Glomerular visceral epithelial cell (primary cell): ENCODE measurements around the gene MAGI1.
"Not testable (repeated sequence)": the region's sequence is repeated elsewhere in the genome, so short reads cannot be mapped to it uniquely, and the experiment has no call there.

ENCODE experiments used
- DNase-seq: peaks from one replicate; pipeline ENCODE4 v3.0.0-alpha.2; 2016; ENCODE audit errors: extremely low spot score

Gene MAGI1

DNA sequence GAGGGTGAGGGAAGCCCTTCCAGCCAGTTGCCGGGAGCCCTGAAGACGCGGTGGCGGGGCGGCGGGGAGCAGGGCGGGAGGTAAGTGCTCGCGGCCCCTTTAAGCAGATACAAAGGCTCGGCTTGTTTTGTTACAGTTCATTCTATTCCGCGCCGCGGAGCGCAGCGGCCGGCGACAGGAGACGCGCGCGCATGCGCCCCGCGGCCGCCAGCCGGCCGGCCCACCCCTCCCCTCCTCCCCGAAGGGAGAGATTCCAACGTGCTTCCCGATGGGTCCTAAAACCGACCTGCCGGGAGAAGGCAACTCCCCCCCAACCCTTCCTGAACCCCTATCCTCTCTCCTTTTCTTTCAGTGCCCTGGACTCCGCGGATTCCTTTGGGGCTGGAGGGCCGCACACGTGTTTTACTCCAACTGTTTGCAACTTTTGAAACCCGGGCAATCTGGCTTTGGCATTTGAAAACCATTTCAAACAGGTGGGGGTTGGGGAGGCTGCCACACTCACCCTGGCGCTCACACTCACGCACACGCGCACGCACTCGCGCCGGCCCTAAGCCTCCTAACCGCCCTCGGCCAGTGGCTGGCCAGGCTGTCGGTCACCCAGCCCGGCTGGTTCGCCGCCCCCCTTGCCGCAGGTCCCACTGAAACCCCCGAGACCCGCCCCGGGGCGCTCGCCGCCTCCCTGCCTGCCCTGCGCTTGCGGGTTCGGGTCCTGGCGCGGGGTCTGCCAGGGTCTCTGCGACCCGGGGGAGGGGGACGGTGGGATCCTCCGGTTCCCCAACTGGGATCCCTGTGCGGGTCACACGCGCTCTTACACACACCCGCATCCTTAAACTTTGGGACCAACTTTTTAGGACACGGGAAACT lies at the start of gene MAGI1:
Gene MAGI1, minus strand, starts transcription at position 193 of the 864 bp plus-strand sequence. CDS start 610 bp downstream, outside the sequence.
- peak; percentile 95 for DNase-seq

- DNase-seq: no peak
These were observed 45.1 kb upstream of the MAGI1 start for GRCh38 chr3:66083784-66084213.

GRCh38 chr3:66083096-66083678 lies 44.5 kb upstream of the MAGI1 start:
- no peak for DNase-seq

GRCh38 chr3:66082679-66083078 lies 44.0 kb upstream of the MAGI1 start:
- DNase-seq: no peak

DNA sequence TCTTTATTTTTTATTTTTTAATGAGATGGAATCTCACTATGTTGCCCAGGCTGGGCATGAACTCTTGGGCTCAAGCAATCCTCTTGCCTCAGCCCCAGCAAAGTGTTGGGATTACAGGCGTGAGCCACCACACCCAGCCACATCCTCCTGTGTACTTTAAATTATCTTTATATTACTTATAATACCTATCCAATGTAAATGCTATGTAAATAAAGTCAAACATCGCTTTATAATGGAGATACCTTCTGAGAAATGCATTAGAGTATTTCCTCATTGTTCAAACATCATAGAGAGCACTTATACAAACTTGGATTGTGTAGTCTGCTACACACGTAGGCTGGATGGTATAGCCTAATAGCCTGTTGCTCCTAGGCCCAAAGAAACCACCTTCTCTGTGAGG lies 41.4 kb upstream of the MAGI1 start:
- no peak for DNase-seq

DNA sequence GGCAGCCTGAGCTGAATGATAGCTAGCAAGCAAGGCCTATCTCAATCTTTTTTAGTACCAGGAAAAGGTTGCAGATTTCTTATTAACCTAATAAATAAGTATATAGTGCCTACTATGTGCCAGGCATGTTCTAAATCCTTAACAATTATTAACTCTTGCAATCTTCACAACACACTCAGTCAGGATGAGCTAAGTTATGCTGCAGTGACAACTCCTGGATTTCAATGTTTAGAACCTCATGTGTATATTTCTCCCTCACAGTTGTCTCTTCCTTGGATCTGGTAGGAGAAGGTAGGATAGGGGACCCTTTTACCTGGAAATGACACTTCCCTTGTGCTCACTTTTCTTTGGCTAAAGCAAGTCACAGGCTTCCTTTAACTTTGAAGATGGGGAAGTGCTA lies 39.3 kb upstream of the MAGI1 start:
- no peak for DNase-seq

- DNase-seq: no peak
These were observed 38.2 kb upstream of the MAGI1 start for GRCh38 chr3:66076861-66077470.

GRCh38 chr3:66075281-66075680 lies 36.6 kb upstream of the MAGI1 start:
- no peak for DNase-seq

GRCh38 chr3:66073464-66074141 lies 34.9 kb upstream of the MAGI1 start:
- DNase-seq: no peak

GRCh38 chr3:66068255-66068654 lies 29.5 kb upstream of the MAGI1 start:
- no peak for DNase-seq

DNA sequence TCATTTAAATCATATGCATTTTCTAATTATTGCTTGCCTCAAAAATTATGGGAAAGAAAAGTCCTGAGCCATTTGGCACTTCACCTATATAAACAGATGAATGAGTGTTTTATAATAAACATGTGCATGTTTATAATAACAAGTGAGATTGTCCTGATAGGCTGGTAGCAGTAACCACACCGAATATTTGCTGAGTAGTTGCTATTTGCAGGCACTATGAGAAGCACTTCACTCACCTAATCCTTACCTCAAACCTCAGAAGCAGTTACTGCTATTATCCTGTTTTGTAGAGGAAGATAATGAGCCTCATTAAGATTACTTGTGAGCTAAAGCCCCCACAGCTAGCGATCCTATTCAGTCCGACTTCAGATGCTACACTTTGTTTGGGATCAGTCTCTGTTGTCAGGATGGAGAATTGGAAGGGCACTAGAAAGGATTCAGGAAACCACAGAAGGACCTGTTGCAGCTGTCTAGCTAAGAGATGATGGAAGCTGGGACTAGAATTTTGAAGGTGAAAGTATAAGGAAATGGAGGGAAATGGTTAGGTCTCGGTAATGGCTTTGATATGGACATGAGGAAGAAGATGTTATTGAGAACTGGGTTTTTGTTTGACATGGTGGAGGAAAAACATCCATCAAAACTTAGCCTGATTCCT lies 28.4 kb upstream of the MAGI1 start:
- DNase-seq: no peak

- no peak for DNase-seq
These were observed 16.6 kb upstream of the MAGI1 start for GRCh38 chr3:66055289-66055688.

DNA sequence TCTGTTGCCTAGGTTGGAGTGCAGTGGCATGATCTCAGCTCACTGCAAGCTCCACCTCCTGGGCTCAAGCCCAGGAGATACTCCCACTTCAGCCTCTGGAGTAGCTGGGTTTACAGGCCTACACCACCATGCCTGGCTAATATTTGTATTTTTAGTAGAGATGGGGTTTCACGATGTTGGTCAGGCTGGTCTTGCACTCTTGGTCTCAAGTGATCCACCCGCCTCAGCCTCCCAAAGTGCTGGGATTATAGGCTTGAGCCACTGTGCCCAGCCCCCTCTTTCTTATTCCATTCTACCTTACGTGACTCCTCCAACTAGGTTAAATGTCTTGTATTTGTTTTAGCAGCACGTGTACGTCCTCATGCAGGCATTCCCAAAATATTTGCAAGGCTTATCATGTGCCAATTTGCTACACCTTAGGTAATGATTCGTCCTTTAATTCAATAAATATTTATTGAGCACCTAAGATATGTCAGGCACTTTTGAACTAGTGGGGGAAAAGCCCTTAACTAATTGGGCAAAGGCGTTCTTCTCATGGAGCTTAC lies 14.9 kb upstream of the MAGI1 start:
- no peak for DNase-seq

GRCh38 chr3:66052721-66053549 lies 14.2 kb upstream of the MAGI1 start:
- DNase-seq: no peak

DNA sequence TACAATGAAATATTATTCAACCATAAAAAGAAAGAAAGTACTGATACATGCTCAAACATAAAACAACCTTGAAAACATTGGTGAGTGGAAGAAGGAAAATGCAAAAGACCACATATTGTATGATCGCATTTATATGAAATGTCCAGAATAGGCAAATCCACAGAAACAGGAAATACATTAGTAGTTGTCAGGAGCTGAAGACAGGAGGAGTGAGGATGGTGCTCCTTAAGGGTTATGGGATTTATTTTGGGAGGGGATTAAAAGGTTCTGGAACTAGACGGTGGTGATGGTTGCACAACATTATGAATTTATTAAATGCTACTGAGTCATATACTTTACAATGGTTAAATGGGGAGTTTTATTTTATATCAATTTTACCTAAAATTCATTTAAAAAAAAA lies 12.1 kb upstream of the MAGI1 start:
- DNase-seq: no peak

DNA sequence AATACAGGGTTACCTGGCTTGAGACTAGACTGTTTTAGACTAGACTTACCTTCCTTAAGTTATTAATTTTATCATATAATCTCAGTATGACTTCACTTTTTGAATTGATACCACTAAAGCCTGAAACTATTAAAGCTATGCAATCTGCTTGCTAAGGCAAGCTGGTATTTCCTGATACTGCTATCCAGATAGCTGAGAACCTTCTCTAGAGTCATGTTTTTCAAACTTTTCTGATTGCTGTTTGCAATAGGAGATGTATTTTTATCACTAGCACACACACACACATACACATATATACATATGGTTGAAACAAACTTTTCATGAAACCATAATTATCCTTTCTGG lies 9.3 kb upstream of the MAGI1 start:
- no peak for DNase-seq

- DNase-seq: no peak
These were observed 8.8 kb upstream of the MAGI1 start for GRCh38 chr3:66047311-66048050.

DNA sequence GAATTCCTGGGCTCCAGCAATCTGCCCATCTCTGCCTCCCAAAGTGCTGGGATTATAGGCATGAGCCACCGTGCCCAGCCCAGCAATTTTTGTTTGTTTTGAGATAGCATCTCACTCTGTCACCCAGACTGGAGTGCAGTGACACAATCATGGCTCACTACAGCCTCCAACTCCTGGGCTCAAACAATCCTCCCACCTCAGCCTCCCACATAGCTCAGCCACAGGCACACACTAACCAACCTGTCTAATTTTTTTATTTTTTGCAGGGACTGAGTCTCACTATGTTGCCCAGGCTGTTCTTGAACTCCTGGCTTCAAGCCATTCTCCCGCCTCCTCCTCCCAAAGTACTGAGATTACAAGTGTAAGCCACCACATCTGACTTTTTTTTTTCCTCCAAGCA lies 7.6 kb upstream of the MAGI1 start:
- not testable (repeated sequence) for DNase-seq

DNA sequence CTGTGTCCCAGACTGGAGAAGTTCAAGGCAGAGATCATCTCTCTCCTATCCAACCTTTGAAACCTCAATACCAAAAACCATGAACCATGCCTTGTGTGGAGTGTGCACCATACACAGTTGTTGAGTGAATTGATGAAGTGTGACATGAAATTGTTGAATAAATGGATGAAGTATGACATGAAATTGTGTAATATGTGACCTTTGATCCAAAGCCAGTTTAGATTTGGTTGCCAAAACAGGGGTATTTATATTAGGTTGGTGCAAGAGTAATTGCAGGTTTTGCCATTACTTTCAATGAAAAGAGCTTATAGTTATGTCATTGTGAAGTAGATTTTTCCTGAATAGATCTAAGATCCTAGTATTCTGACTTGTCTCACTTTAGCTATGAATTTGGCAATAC lies 3.1 kb upstream of the MAGI1 start:
- DNase-seq: no peak

GRCh38 chr3:66041116-66041515 lies 2.4 kb upstream of the MAGI1 start:
- no peak for DNase-seq
